ENCODE data around the gene CSTF2. TPM values are rescaled to one million over a fixed set of nuclear protein-coding genes. Genes with fewer than 3 reads are reported as not detected.
"Not testable (repeated sequence)": the region's sequence is repeated elsewhere in the genome, so short reads cannot be mapped to it uniquely, and the experiment has no call there.

The CSTF2 gene, protein sequence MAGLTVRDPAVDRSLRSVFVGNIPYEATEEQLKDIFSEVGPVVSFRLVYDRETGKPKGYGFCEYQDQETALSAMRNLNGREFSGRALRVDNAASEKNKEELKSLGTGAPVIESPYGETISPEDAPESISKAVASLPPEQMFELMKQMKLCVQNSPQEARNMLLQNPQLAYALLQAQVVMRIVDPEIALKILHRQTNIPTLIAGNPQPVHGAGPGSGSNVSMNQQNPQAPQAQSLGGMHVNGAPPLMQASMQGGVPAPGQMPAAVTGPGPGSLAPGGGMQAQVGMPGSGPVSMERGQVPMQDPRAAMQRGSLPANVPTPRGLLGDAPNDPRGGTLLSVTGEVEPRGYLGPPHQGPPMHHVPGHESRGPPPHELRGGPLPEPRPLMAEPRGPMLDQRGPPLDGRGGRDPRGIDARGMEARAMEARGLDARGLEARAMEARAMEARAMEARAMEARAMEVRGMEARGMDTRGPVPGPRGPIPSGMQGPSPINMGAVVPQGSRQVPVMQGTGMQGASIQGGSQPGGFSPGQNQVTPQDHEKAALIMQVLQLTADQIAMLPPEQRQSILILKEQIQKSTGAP
- total RNA-seq (2014; rRNA removed; shearing (Covaris generic)): 63.9 and 70.6 TPM in 2 replicates

DNA sequence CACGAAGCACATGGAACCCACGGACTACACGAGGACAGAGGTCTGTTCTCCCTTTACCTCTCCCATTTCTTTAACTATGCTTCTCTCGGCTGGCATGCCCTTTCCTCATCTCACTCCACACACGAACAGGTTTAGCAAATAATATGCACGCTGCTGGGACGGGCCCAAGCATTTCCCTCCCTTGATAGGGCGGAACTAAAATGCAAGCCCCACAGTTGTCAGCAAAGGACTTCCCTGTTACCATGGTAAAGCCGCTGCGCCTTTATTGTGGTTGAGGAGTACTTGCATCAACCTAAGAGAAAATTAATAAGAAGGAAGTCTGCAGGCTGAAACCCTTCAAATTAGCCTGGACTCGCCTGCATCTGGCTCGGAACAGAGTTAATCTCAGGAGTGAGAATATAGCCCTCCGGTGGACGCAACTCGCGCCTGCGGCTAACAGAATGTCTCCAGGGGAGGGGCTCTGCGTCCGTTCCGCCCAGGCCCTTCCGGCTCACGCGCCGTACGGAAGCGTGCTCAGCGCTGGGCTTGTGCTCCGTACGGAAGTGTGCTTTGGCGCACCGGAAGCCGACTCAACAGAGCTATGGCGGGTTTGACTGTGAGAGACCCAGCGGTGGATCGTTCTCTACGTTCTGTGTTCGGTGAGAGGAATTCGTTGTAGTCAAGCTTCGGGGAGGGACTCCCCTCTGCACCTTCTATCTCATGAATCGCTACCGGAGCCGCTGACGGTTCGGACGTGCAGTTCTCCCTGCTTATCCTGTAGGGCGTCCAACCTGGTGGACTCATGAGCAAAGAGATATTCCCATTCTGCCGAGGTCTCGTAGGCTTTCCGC is at the start of gene CSTF2:
TSS of gene CSTF2 (plus strand) at position 555 of the 830 bp plus-strand sequence. CDS start at position 581, 26 bp downstream.
- DNase-seq (ENCODE audit: low spot score): peak; percentile 89

- not testable (repeated sequence) for DNase-seq (ENCODE audit: low spot score)
Measured at GRCh38 chrX:100796371-100796770, 23.8 kb upstream of the CSTF2 start.

GRCh38 chrX:100797359-100797758 is 22.8 kb upstream of the CSTF2 start:
- DNase-seq (ENCODE audit: low spot score): no peak

- no peak for DNase-seq (ENCODE audit: low spot score)
Measured at GRCh38 chrX:100798484-100799214, 21.5 kb upstream of the CSTF2 start.

- DNase-seq (ENCODE audit: low spot score): no peak
Measured at GRCh38 chrX:100802843-100803242, 17.3 kb upstream of the CSTF2 start.

GRCh38 chrX:100804780-100805179 is 15.4 kb upstream of the CSTF2 start:
- DNase-seq (ENCODE audit: low spot score): no peak

GRCh38 chrX:100808265-100808664 is 11.9 kb upstream of the CSTF2 start:
- DNase-seq (ENCODE audit: low spot score): peak; percentile 68

- peak; percentile 65 for DNase-seq (ENCODE audit: low spot score)
Measured at GRCh38 chrX:100812216-100813158, 7.7 kb upstream of the CSTF2 start.

DNA sequence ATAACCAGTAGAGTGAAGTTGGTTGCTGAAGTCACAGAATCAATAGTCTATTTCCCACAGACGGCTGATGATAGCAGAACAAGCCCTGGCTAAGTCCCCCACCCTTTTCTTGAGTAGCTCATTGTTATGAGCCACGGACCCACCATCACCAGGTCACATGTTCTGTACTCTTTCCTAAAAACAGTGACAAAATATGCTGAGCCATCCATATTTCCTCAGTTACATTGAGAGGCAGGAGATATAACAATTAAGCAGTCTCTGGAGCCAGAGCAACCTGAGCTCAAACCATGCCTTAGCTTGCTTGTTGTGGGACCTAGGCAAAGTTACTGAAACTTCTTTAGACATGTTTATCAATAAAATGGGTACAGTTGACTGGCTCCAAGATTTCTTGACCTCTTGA is 2.9 kb upstream of the CSTF2 start:
- no peak for DNase-seq (ENCODE audit: low spot score)

DNA sequence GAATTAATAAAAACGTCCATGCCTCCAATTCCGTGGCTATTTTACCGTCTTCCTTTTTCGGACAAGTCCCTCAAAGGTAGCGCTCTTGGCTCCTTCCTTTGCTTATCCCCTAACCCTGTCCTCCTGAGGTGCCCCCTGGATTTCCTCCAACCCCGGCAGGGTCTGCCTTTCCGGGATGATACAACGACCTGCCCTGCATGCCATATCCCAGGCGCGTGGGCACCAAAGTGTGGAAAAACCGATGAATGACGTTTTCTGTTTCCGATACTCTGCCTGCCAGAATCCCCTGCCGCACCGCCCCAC is 706 bp upstream of the CSTF2 start:
- no peak for DNase-seq (ENCODE audit: low spot score)

GRCh38 chrX:100829730-100830129 is 9.5 kb downstream of the CSTF2 start:
- no peak for DNase-seq (ENCODE audit: low spot score)

DNA sequence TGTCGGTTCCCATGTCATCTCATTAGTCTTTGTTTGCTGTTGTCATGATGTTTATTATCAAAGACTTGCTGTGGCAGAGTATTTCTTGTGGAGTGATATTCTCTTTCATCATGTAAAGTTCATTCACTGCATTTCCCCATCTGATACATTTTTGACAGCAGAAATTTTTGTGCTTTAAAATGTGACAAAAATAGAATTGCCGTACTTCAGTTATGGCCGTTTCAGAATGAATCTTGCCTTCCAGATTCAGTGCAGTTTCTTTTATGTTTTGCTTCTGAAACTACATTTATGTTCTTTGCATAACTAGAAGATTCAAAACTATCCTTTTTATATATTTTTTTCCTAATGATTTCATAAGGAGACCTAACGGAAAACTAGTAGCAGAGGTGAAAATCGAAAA is 10.0 kb downstream of the CSTF2 start:
- DNase-seq (ENCODE audit: low spot score): no peak

DNA sequence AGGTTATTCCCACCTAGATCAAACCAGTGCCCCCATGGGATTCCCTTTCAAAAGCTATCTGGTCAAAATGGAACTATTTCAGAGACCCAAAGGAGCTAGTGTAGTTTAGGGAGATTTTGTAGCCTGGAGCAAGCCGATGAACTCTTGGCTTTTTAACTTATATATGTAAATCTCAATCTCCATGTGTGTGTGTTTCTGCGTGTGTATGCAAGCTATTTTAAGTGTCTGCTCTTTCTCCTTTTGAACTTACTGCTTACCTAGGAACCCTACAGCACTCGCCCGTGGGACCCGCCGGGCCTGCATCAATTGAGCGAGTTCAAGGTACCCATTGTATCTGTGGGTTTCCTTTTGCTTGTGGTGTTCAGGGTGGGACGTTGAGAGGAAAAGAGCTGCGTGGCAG is 10.4 kb downstream of the CSTF2 start:
- DNase-seq (ENCODE audit: low spot score): no peak

GRCh38 chrX:100831219-100831946 is 11.2 kb downstream of the CSTF2 start:
- no peak for DNase-seq (ENCODE audit: low spot score)

DNA sequence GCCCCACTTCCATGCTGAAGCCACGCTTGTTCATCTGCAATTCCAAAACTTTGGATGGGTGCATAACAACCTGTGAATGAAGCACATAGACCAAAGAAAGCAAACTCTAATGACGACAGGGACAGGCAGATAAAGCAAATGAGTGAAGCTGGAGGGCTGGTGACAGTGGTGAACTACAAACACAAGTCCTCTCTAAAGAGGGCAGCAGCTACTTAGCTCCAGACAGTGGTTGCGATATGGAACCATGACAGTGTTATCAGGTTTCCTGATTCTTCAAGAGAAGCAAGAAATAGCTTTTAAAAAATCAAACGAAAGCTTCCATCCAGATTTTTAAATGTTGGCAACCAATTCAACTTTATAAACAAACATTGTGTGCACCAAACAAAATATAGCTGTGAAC is 30.1 kb downstream of the CSTF2 start:
- DNase-seq (ENCODE audit: low spot score): no peak

DNA sequence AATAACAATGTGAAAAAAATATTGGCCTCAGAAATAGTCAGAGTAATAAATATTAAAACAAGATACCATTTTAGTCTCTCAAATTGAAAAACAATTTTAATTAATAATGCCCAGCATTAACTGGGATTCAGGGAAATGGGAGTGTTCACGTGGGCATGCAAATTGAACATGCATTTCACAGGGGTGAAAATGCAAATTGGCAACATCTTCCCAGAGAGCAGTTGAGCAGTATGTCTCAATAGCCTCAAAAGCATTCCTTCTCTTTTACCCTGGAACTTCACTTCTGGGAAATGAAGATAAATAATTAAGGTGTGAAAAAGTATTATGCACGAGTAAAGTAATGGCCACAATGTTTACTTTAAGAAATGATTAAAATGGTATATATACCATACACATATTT is 32.6 kb downstream of the CSTF2 start:
- no peak for DNase-seq (ENCODE audit: low spot score)

DNA sequence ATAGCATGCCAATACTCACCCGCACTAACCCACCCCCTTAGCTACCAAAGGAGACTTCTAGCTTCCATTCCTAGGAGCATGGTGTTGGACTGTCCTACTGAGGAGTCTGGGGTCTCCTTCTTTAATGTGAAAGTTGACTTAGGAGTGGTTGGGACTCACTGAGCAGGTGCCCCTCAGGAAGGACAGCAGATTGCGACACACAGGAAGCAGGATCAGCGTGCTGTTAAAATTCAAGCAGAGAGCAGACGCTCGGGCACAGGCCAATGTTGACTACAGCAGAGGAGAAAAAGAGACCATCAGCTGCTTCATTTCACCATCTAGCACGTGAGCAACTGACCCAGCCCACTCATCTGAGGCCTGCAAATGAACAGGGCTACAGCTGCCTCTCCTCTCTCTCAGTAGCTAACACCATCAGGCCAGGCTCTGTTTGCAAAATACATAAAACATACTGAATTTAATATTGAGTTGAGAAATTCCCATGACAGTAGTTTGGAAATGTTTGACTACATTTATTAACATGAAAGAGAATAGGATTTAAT is 43.2 kb downstream of the CSTF2 start:
- DNase-seq (ENCODE audit: low spot score): no peak

DNA sequence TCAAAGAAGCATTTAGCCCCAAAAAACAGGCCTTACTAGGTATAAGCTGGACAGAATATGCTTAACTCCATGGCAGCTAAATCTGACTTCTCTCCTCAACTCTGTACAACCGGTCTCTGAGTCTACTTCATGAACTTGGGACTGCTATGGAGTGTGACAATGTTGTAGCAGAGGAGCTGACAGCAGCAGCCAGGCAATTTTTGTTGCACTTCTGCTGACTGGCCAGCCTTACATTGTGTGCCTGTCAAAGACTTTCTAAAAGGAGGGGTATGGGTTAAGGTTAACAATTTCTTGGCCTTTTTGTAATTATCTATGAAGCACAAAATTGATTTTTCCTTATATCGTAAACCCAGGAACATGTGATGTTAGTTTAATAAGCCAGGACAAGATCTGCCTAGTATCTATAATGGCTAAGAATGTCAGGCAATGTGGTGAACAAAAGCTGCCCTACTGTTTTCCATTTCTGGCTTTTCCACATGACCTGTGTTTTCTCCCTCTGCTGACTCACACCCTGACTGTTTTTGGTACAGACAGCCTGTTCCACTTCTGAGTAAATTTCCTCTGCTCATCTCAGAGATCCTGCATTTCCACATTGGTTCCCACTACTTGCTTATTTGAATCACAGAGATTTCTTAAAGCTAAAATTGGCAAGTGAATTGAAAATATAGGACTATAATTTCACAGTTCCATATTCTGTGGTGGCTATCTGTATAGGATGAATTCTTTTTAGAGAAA is 44.6 kb downstream of the CSTF2 start:
- DNase-seq (ENCODE audit: low spot score): no peak

DNA sequence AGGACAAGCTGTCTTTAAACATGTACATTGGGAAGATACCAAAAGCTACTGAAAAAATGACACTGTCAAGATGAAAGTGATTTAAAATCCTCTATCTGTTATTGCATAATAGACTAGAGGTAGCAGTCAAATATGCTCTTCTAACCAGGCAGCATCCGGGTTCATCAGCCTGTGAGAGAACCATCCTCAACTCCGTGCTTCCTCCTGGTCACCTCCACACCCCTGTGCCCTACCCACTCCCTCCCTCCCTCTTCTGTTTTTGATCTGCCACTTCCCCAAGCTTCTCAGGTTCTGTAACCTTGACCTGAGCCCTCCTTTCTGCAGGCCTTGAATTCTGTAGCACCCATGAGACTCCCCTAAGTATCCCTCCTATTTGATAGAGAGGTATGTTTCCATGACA is 48.1 kb downstream of the CSTF2 start:
- no peak for DNase-seq (ENCODE audit: low spot score)
